ENCODE data around the gene KRT4. TPM values are rescaled to one million over a fixed set of nuclear protein-coding genes. Genes with fewer than 3 reads are reported as not detected.

The KRT4 gene
- total RNA-seq, 1 experiment from 2014 or later, result not detected

GRCh38 chr12:52806821-52807543 is 6.9 kb downstream of the KRT4 start:
- Histone ChIP-seq H3K79me2 (ENCODE audit: insufficient read depth, low read length) (no peaks in the 10 kb centered on the region), H3K9ac (ENCODE audit: low read length) (no peak overlapping the region), H3K27ac (ENCODE audit: low read depth, low read length) (no peak overlapping the region), H3K4me2 (ENCODE audit: low read length) (no peak overlapping the region), H3K27me3 (ENCODE audit: insufficient read depth, low read length) (peaks cover 10% of the 10 kb centered on the region; the same call in 1 of the 2 replicates), H3K9me2 (ENCODE audit: insufficient read depth) (no peaks in the 10 kb centered on the region), H3K36me3 (ENCODE audit: control insufficient read depth in 1 of 2, insufficient read depth in 2 of 2, low read length in 2 of 2) (no peaks in the 10 kb centered on the region), H4K20me1 (ENCODE audit: insufficient read depth) (no peaks in the 10 kb centered on the region), H3K4me1 (ENCODE audit: control insufficient read depth in 1 of 2, insufficient read depth in 2 of 2, low read length in 2 of 2) (peaks cover 0 to 6% of the 10 kb centered on the region in 2 experiments; a peak in 2 of 4 replicates), H3K9me3 (ENCODE audit: control insufficient read depth in 1 of 2, insufficient read depth in 1 of 2, low read depth in 1 of 2, low read length in 2 of 2) (no peaks in the 10 kb centered on the region), H3K4me3 (replicated peaks in 1 of 2; ENCODE audit: low read depth in 1 of 2, low read length in 2 of 2) (no peak overlapping the region), H2AFZ (ENCODE audit: low read depth, low read length, poor library complexity, severe bottlenecking) (no peak overlapping the region)
- CTCF ChIA-PET, result no interaction called here
- no TSS peak for BruUV-seq (replicated peaks)
- TF ChIP-seq RAD21 (IDR thresholded peaks at IDR 0.05; ENCODE audit: low read depth), result no peak
- no peak for TF ChIP-seq ZFX (IDR thresholded peaks at IDR 0.05)
- TF ChIP-seq ATF3 (IDR thresholded peaks at IDR 0.05), result no peak
- no peak for TF ChIP-seq CEBPB (IDR thresholded peaks at IDR 0.05; ENCODE audit: low read depth)
- TF ChIP-seq POLR2A (IDR thresholded peaks at IDR 0.05; ENCODE audit: borderline replicate concordance, extremely low read depth, insufficient read depth, insufficient read length), result no peak
- TF ChIP-seq EZH2 (IDR thresholded peaks at IDR 0.05), result no peak
- TF ChIP-seq YY1 (IDR thresholded peaks at IDR 0.05; ENCODE audit: extremely low read depth, insufficient replicate concordance, low read depth, low read length), result no peak
- TF ChIP-seq REST (IDR thresholded peaks at IDR 0.05; ENCODE audit: low read depth), result no peak
- TF ChIP-seq CBX3 (IDR thresholded peaks at IDR 0.05; ENCODE audit: low read depth), result no peak
- TF ChIP-seq EGR1 (IDR thresholded peaks at IDR 0.05; ENCODE audit: low read depth), result no peak
- intact Hi-C loops (cut with micrococcal nuclease), result no loop called here
- no peak for ATAC-seq
- POLR2A ChIA-PET, result no interaction called here
- no peak for DNase-seq (ENCODE audit: low read depth, low spot score)
- RAD21 ChIA-PET (ENCODE audit: low non-redundant PET in 1 of 2, low total read pairs in 2 of 2, uncharacterized antibody in 2 of 2, unreplicated experiment in 2 of 2), result no interaction called here
